Hematopoietic multipotent progenitor cell (in vitro differentiated cells): ENCODE measurements around the gene POC1A. TPM values are rescaled to one million over a fixed set of nuclear protein-coding genes. Genes with fewer than 3 reads are reported as not detected.

ENCODE experiments used
- DNase-seq, 3 donors: peaks; one replicate each; pipeline ENCODE4 v3.0.0-alpha.2; 2011 to 2015; ENCODE audit warnings: low read depth in 2 of 3, low spot score in 2 of 3
- total RNA-seq: library from RNA; depleted of rRNA; stranded (reverse); fragments of >200 nt; gene quantifications from one replicate; pipeline ENCODE4 v1.2.3, GENCODE V29; 2012

POC1A gene
- 6.7 TPM for total RNA-seq

DNA sequence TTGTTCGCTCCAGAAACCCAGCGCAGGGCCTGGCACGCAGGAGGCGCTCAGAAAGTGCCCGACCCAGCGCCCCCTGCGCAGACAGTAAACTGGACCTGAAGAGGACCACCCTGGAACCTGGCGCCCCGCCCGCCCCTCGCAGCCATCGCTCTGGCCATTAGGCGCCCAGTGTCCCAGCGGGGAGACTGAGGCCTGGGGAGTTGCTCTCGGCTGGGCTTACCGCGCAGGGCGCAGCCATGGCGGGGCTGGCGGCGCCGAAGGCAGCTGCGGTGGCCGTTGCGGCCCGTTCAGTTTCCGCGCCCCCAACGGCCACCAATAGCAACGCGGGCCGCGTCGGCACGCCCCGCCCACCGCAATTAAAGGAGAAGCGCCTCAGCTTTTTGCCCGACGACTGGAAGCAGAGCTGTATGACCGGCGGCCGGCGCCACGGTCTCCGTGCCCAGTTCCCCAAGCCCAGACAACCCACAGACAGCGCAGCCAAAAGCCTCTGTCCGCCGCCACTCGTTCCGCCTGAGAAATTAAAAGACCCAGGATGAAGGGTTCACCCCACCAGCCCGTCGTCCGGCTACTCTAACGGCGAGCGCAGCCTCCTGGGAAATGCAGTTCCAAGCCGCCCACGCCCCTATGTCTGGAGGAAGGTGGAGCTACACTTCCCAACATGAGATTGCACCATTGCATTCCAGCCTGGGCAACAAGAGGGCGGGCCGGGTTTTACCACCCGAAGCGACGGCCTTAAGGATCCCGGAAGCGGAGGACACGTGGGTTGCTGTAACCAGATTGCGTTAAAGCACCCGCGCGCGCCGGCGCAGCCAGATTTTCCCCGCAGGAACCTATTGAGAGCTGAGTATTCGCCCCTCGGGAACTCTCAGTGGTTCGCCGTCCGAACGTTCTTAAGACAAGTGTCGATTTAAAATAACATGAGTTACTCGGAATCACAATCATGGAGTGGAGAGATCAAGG, at the start of gene POC1A:
Gene POC1A, minus strand, starts transcription at position 289 of the 960 bp plus-strand sequence. Its CDS starts 51 bp downstream, at position 238.
- peak; percentile 64 to 95 (median 92) for DNase-seq

DNA sequence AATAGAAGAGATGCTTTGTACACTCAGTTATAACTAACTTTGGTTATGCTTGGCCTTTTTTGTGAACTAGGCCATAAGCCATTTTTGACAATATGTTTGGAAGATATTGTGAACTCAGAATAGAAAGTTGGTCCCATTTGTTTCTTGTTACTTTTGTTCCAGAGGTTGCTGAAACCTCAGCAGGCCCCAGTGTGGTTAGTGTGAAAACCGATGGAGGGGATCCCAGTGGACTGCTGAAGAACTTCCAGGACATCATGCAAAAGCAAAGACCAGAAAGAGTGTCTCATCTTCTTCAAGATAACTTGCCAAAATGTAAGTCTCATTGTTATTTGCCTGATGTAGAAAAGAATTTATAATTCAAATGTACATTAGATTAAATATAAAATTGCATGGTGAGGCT, 49.5 kb upstream of the POC1A start:
- no peak for DNase-seq

DNA sequence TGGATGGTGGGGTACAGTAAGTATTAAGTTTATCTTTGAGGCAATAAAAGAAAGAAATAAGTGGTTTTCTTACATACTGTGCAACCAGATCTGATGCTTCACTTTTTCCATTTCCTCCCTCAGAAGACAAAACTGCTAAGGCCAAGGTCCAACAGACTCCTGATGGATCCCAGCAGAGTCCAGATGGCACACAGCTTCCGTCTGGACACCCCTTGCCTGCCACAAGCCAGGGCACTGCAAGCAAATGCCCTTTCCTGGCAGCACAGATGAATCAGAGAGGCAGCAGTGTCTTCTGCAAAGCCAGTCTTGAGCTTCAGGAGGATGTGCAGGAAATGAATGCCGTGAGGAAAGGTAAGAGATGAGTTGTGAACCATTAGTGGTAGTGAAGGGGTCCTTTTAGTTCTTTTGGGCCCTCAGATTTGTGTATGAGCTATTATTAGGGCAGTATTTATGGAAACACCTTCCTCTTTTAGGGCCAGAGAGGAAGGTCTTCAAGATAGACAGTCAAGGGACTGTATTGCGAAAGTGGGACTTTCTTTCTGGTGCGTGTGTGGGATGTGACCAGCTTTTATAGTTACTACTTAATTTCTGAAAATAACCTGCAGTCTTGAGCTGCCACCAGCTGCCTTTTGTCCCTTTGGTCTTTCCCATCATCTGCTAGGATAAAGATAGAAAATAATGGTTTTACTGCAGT, 48.3 kb upstream of the POC1A start:
- no peak for DNase-seq

DNA sequence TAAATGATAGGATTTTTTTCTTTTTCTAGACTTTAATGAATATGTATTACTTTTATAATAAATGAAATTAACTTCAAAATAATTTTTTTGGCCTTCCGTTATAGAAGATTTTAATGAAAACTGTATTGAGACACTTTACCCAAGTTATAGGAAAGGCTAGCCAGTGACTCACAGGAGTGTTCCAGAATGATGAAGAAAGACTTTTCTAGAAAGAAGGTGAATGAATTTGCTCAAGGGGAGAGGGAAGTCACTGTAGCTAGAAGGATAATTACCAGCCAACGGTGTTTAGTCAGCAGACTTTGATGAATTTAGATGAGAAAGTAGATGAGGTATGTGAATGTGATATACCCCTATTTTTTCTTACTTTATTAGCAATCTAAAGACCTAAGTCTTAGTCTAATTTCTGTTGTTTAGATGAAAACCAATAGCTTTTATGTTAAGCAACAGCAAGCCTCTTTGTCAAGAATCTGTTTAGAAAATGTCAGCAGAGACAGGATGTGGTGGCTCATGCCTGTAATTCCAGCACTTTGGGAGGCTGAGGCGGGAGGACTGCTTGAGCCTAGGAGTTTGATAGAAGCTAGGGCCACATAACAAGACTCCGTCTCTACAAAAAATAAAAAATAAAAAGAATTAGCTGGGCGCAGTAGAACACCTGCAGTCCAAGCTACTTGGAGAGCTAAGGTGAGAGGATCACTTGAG, 46.9 kb upstream of the POC1A start:
- no peak for DNase-seq

DNA sequence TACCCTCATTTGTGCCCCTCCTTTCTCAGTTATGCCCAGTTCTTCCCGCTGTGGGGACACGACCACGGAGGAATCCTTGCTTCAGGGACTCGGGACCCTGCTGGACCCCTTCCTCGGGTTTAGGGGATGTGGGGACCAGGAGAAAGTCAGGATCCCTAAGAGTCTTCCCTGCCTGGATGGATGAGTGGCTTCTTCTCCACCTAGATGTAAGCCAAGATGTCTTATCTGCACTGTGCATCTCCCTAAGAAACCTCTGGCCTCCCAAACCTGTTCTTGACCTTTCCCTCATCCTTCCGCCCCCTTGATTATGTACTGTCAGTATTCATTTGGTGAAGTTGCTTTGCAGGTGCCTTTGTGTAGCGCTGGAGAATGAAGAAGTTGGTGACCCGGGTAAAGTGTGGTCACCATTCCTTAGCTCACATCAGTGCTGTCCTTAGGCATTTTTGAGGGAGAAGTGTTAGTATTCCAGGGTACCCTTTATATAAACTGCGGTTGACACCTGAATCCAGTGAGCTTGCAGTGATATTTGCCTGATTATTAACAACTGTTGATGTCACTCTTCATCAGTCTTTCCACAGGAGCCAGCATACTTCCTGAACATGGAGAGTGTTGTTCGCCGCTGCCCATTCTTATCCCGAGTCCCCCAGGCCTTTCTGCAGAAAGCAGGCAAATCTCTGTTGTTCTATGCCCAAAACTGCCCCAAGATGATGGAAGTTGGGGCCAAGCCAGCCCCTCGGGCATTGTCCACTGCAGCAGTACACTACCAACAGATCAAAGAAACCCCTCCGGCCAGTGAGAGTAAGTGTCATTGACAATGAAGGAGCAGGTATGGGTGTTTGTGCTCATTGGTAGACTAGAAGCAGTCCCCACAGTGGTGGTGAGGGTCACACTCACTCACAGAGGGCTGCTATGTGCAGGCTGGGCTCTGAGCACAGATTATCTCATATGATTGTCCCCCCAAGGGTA, 44.7 kb upstream of the POC1A start:
- no peak for DNase-seq

DNA sequence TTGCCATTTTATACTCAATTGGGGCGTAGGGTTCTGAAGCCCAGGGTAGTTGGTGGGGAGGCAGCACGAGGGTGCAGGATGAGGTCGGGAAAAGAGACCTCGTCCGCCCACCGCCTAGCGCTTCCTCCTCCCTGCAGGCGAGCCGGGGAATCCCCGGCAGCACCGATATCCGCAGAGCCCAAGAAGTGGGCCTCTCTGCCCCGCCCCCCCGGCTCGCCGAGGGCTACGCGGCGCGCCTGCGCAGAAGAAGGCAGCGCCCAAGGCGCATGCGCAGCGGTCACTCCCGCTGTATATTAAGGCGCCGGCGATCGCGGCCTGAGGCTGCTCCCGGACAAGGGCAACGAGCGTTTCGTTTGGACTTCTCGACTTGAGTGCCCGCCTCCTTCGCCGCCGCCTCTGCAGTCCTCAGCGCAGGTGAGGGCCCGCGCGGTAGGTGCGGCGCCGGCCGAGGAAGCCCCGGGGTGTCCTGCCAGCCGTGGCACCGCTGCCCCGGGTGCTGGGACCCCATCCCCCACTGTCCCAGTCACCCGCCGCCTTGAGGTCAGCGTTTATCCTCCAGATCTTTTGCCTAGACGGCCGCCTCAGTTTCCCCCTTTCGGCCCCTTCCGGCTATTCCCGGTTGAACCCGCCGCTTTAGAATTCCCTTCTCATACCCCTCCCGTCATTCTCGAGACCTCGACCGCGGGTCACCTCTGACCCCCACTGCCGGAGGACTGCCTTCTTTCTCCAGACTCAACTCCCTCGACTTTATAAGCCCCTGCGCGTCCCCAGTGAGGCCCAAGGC, 43.8 kb upstream of the POC1A start, which contains the start of gene ALAS1:
Gene ALAS1, plus strand, starts transcription at position 319 of the 784 bp plus-strand sequence. CDS start 1,082 bp downstream, outside the sequence.
- DNase-seq, result peak; percentile 90 to 98 (median 92)

DNA sequence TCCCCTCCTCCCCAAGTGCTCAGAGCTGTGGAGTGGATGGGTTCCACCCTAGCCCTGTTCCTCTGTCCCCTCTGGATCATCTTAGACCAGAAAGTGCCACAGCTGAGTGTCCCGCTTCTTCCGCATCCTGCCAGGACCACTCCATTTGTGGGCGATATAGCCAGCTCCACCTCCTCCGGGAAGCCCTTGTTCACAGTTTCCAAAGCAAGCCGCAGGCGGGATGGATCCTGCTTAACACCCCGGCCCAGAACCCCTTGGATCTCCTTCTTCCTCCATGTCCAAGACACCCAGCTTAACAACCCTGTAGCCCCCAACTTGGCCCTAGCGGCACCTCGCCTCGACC, 43.2 kb upstream of the POC1A start:
- DNase-seq, result no peak

DNA sequence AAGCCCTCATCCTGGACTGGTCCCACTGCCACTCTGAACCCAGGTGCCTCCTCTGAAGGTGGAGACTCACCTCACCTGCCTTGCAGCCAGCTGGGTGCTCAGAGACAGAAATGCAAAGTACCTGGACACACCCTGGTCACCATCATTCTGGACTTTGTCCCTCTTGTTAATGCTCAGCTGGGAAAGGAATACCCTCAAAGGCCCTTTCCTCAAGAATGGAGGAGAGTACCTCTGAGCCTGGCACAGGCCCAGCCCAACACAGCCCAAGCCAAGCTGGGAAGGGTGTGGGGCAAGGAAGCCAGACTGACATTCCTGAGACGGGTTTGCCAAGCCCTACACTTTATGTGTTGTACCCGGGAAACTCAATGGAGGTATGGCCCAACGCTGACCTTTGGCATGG, 42.8 kb upstream of the POC1A start:
- no peak for DNase-seq

GRCh38 chr3:52195823-52196331, 41.7 kb upstream of the POC1A start:
- no peak for DNase-seq

DNA sequence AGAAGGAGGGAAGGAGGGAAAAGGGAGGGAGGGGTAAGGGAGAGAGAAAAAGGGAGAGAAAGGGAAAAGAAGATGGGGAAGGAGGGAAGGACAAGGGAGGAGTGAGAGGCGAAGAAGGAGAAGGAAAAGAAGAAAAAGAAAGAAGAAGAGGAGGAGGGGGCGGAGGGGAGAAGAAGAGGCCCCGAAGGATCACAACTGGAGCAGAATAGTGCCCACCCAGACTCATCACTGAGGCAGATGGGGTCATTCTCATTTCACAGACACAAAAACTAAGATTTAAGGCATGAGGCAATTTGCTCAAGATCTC, 41.0 kb upstream of the POC1A start:
- no peak for DNase-seq

GRCh38 chr3:52194485-52195290, 40.5 kb upstream of the POC1A start:
- no peak for DNase-seq

DNA sequence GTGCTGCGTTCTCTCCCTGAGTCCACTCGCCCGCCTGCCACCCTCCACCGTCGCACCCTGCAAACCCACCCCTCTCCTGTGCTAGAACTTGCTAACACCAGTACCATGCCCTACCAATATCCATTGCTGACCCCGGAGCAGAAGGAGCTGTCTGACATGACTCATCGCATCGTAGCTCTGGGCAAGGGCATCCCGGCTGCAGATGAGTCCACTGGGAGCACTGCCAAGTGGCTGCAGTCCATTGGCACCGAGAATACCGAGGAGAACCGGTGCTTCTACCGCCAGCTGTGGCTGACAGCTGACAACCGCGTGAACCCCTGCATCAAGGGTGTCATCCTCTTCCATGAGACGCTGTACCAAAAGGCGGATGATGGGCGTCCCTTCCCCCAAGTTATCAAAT, 38.8 kb upstream of the POC1A start:
- DNase-seq, result no peak

DNA sequence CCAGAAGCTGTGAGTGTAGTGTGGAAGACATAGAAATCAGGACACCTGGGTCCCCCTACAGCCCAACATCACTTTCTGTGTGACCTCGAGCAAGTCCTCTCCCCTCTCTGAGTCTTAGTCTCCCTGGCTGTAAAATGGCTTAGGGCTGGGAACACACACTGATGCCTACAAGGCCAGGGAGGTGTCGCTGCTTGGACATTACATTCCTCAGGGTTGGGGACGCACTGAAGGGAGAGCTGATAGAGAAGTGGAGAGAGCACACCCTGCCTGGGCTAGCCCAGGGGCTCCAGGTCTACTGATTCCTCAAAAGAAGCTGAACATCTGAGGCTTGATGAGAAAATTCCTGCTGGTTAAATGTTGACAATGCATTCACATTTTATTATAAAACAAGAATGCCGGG, 37.4 kb upstream of the POC1A start:
- DNase-seq, result no peak

GRCh38 chr3:52190294-52191074, 36.3 kb upstream of the POC1A start:
- no peak for DNase-seq

- DNase-seq, result no peak
These were observed 34.3 kb upstream of the POC1A start for GRCh38 chr3:52188556-52188955.

GRCh38 chr3:52186729-52187128, 32.5 kb upstream of the POC1A start:
- DNase-seq, result no peak

DNA sequence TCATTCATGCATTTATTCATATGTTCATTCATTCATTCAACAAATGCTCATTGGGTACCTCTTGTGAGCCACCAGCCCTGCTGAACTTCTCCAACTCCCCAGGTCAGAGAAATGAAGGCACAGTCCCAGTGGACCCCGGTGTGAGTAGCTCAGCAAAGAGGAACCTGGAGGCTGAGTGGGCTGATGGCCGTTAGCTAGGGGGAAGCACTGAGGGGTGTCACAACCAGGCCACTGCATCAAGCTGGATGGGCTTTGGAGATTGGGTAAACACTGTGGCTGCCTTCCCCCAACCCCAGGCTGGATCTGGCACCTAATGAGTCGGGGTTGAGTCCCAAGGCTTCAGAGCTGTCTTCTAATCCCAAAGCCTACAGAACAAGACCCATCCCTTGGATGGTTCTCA, 31.6 kb upstream of the POC1A start:
- peak in 1 of 3 donors; percentile 36 for DNase-seq

DNA sequence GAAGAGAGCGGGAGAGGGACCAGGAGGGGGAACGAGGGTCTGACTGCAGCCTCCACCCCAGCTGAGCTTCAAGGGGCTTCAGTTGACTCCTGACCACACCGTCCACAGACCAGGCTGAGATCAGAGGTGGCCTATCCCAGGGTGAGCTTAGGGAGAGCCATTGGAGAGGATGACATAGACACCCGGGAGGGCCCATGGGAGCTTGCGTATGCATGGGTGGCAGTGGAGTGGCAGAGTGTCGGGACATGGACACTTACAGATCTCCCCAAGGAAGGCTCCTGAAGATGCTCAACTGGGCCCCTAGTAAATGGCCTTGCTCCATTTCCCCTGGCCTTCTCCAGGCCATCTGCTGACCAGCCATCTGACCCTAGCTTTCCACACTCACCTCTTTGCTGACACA, 31.1 kb upstream of the POC1A start:
- no peak for DNase-seq
